ENCODE results near the gene INO80B. TPM values are rescaled to one million over a fixed set of nuclear protein-coding genes. Genes with fewer than 3 reads are reported as not detected.

Gene INO80B
- total RNA-seq, 1 experiment from 2014 or later: 24.0 TPM

- Histone ChIP-seq H4K20me1 (ENCODE audit: insufficient read depth) (no peaks in the 10 kb centered on the region), H3K27me3 (ENCODE audit: insufficient read depth, low read length) (no peaks in the 10 kb centered on the region), H3K9me3 (ENCODE audit: control insufficient read depth in 1 of 2, insufficient read depth in 1 of 2, low read depth in 1 of 2, low read length in 2 of 2) (no peaks in the 10 kb centered on the region), H3K4me3 (replicated peaks in 1 of 2; ENCODE audit: low read depth in 1 of 2, low read length in 2 of 2) (no peak overlapping the region), H3K9me2 (ENCODE audit: insufficient read depth) (no peaks in the 10 kb centered on the region), H3K4me1 (ENCODE audit: control insufficient read depth in 1 of 2, insufficient read depth in 2 of 2, low read length in 2 of 2) (peaks cover 30 to 64% of the 10 kb centered on the region in 2 experiments), H3K79me2 (ENCODE audit: insufficient read depth, low read length) (peaks cover 22% of the 10 kb centered on the region), H3K9ac (ENCODE audit: low read length) (no peak overlapping the region), H3K27ac (ENCODE audit: low read depth, low read length) (no peak overlapping the region), H3K36me3 (ENCODE audit: control insufficient read depth in 1 of 2, insufficient read depth in 2 of 2, low read length in 2 of 2) (peaks cover 3 to 16% of the 10 kb centered on the region in 2 experiments; a peak in 2 of 4 replicates), H2AFZ (ENCODE audit: low read depth, low read length, poor library complexity, severe bottlenecking) (no peak overlapping the region), H3K4me2 (ENCODE audit: low read length) (no peak overlapping the region)
- intact Hi-C loops (cut with micrococcal nuclease): no loop called here
- ChIA-PET CTCF (interaction anchor here (1.7 to 1.8 kb wide), 2 partner anchors 21 to 27 kb away, joined by 4 to 9 read pairs; partner anchors contain the start of genes CCDC142 and TTC31), POLR2A (interaction anchor here (1.5 kb wide), 1 partner anchor 27 kb away, joined by 4 read pairs; no protein-coding TSS in a partner anchor), RAD21 (ENCODE audit: low non-redundant PET in 1 of 2, low total read pairs in 2 of 2, uncharacterized antibody in 2 of 2, unreplicated experiment in 2 of 2) (no interaction called here)
- BruUV-seq (replicated peaks): no TSS peak
- TF ChIP-seq CEBPB (IDR thresholded peaks at IDR 0.05; ENCODE audit: low read depth): no peak
- no peak for TF ChIP-seq POLR2A (IDR thresholded peaks at IDR 0.05; ENCODE audit: borderline replicate concordance, extremely low read depth, insufficient read depth, insufficient read length)
- no peak for TF ChIP-seq SRF (IDR thresholded peaks at IDR 0.05; ENCODE audit: low read depth)
- no peak for TF ChIP-seq CBX3 (IDR thresholded peaks at IDR 0.05; ENCODE audit: low read depth)
- no peak for TF ChIP-seq MAX (IDR thresholded peaks at IDR 0.05)
- TF ChIP-seq POLR2AphosphoS5 (IDR thresholded peaks at IDR 0.05; ENCODE audit: low read depth, low read length): no peak; the same call in 1 of the 2 replicates
- DNase-seq (ENCODE audit: low read depth, low spot score) (no peak), ATAC-seq (no peak)
These were observed 49.7 kb downstream of the INO80B start for GRCh38 chr2:74504591-74504990.

- Histone ChIP-seq H3K9ac (ENCODE audit: low read length) (no peak overlapping the region), H2AFZ (ENCODE audit: low read depth, low read length, poor library complexity, severe bottlenecking) (no peak overlapping the region), H3K9me2 (ENCODE audit: insufficient read depth) (no peaks in the 10 kb centered on the region), H3K27ac (ENCODE audit: low read depth, low read length) (peak overlapping the region; percentile 91; the same call in 1 of the 2 replicates), H3K9me3 (ENCODE audit: control insufficient read depth in 1 of 2, insufficient read depth in 1 of 2, low read depth in 1 of 2, low read length in 2 of 2) (no peaks in the 10 kb centered on the region), H3K4me3 (replicated peaks in 1 of 2; ENCODE audit: low read depth in 1 of 2, low read length in 2 of 2) (peak overlapping the region; percentile 85 to 93; a peak in 2 of 4 replicates), H3K4me2 (ENCODE audit: low read length) (peak overlapping the region; percentile 99), H3K4me1 (ENCODE audit: control insufficient read depth in 1 of 2, insufficient read depth in 2 of 2, low read length in 2 of 2) (peaks cover 30 to 63% of the 10 kb centered on the region in 2 experiments), H3K79me2 (ENCODE audit: insufficient read depth, low read length) (peaks cover 22% of the 10 kb centered on the region), H3K36me3 (ENCODE audit: control insufficient read depth in 1 of 2, insufficient read depth in 2 of 2, low read length in 2 of 2) (peaks cover 3 to 16% of the 10 kb centered on the region in 2 experiments; a peak in 2 of 4 replicates), H4K20me1 (ENCODE audit: insufficient read depth) (no peaks in the 10 kb centered on the region), H3K27me3 (ENCODE audit: insufficient read depth, low read length) (no peaks in the 10 kb centered on the region)
- no peak for DNase-seq (ENCODE audit: low read depth, low spot score)
- ChIA-PET RAD21 (ENCODE audit: low non-redundant PET in 1 of 2, low total read pairs in 2 of 2, uncharacterized antibody in 2 of 2, unreplicated experiment in 2 of 2) (no interaction called here), POLR2A (interaction anchor here (1.8 kb wide), 1 partner anchor 50 kb away, joined by 3 read pairs; no protein-coding TSS in a partner anchor), CTCF (interaction anchor here (1.7 kb wide), 1 partner anchor 26 kb away, joined by 4 read pairs; no protein-coding TSS in a partner anchor)
- no peak for ATAC-seq
- BruUV-seq (replicated peaks): no TSS peak
- intact Hi-C loops (cut with micrococcal nuclease): loop anchor here (1.0 kb wide), 1 partner anchor 25 kb away; no protein-coding TSS in a partner anchor
- TF ChIP-seq ZFX (IDR thresholded peaks at IDR 0.05) (no peak), FOSL1 (IDR thresholded peaks at IDR 0.05; ENCODE audit: low read depth) (no peak), YY1 (IDR thresholded peaks at IDR 0.05; ENCODE audit: extremely low read depth, insufficient replicate concordance, low read depth, low read length) (no peak), REST (IDR thresholded peaks at IDR 0.05; ENCODE audit: low read depth) (no peak), CTCF (IDR thresholded peaks at IDR 0.05 in 2 of 3, conservative IDR thresholded peaks at IDR 0.05 in 1 of 3; ENCODE audit: borderline replicate concordance in 1 of 3, insufficient read depth in 1 of 3, low read depth in 2 of 3, low read length in 2 of 3) (no peak), CEBPB (IDR thresholded peaks at IDR 0.05; ENCODE audit: low read depth) (no peak), POLR2A (IDR thresholded peaks at IDR 0.05; ENCODE audit: borderline replicate concordance, extremely low read depth, insufficient read depth, insufficient read length) (no peak), TCF7L2 (IDR thresholded peaks at IDR 0.05; ENCODE audit: borderline replicate concordance, extremely low read depth, insufficient read depth, insufficient read length) (no peak)
These were observed 50.8 kb downstream of the INO80B start for GRCh38 chr2:74505448-74506246.

Data from HCT116 (cell line).